Left ventricle myocardium superior (tissue), 1 donor: ENCODE measurements around the gene PROCA1. TPM values are rescaled to one million over a fixed set of nuclear protein-coding genes. Genes with fewer than 3 reads are reported as not detected.

Experiments
- ATAC-seq: fragments of 200-7000 bp; cut with Tn5 transposase; one replicate; pipeline ENCODE4 v1.9.1; 2020; ENCODE audit warnings: mild to moderate bottlenecking, moderate library complexity
- DNase-seq: peaks from one replicate; pipeline ENCODE4 v3.0.0-alpha.2; 2020
- intact Hi-C: fragments of 100-400 bp; cut with micrococcal nuclease; formaldehyde crosslinking; loops from one replicate; pipeline ENCODE4 v1.11.0; 2022
- long read RNA-seq: library from polyadenylated mRNA; unstranded; transcript quantifications from one replicate; pipeline ENCODE4 v2.0.0, GENCODE V29; 2021
- total RNA-seq: library from RNA; stranded (reverse); fragmentation: NEBNext Ultra II Directional; extraction: Animal tissue kit (Norgen Biotek cat#: 25700); gene quantifications from one replicate; pipeline ENCODE4 v1.2.1, GENCODE V29; 2021
- donor health status: DM: no; HTN: yes; CAD: no; lungs with severe emphysema.

PROCA1 gene, protein sequence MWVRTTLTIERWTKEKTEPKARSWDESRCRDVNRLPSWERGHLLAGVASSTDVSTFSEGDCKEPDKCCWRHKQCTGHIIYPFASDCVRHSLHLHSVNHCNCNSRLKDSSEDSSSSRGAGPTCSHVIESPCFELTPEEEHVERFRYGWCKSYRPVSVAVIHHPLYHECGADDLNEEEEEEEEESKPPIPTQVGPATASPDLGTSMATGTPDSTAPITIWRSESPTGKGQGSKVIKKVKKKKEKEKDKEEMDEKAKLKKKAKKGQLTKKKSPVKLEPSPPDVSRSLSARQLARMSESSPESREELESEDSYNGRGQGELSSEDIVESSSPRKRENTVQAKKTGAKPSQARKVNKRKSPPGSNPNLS
- 0.89 TPM for total RNA-seq
- long read RNA-seq: 0 reads

DNA sequence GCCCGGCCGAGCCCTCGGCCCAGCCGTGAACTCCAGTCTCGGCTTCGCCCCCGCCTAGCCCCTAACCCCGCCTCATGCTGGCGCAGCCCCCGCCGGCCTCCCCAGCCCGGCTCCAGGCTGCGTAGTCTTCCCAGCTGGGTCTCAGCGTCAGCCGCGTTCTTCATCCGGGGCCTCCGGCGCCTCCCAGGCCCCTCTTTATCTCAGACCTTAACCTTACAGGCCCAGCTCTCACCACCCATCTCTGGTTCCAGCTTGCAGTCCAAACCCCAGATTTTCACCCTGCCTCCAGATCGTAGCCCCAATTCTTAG lies at the start of gene PROCA1:
TSS of gene PROCA1 (minus strand) at position 166 of the 309 bp plus-strand sequence. CDS start 228 bp downstream, outside the sequence.
- intact Hi-C loops: no loop called here
- peak; percentile 22 for ATAC-seq

GRCh38 chr17:28760601-28761562 lies 49.2 kb upstream of the PROCA1 start:
- DNase-seq (peak; percentile 77), ATAC-seq (peak; percentile 75)
- intact Hi-C loops: no loop called here

More for the DNA sequence above, at the start of gene PROCA1:
- no peak for DNase-seq

DNA sequence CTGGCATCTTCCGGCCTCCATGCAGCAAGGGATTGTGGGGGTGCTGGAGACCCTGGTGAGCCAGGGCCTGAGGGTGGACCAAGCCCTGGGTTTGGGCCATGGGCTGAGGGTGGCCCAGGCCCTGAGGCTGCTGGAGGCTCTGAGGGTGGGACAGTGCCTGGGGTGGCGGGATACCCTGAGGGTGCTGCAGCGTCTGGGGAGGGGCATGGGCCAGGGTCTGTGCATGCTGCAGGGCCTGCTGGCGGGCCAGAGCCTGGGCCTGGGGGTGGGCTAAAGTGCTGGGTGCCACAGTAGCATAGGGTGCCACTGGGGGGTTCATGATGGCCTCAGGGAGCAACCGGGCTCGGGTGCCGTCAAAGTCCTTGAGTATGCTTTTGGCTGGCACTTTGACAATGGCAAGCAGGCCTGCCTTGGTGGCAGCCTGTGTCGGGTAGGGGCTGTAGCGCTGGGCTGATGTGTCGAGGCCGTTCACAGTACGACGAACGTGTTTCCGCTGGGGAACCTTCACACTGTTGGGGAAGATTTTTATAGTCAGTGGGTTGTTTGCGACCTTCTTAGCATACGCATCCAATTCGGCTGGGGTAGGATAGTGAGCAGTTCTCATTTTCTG lies 47.7 kb upstream of the PROCA1 start:
- intact Hi-C loops: no loop called here
- DNase-seq (no peak), ATAC-seq (no peak)

- DNase-seq (no peak), ATAC-seq (no peak)
These were observed 46.9 kb upstream of the PROCA1 start for GRCh38 chr17:28758411-28759121.

GRCh38 chr17:28756049-28756804 lies 44.5 kb upstream of the PROCA1 start:
- DNase-seq (no peak), ATAC-seq (no peak)
- intact Hi-C loops: no loop called here

More at GRCh38 chr17:28758411-28759121, 46.9 kb upstream of the PROCA1 start:
- intact Hi-C loops: no loop called here

DNA sequence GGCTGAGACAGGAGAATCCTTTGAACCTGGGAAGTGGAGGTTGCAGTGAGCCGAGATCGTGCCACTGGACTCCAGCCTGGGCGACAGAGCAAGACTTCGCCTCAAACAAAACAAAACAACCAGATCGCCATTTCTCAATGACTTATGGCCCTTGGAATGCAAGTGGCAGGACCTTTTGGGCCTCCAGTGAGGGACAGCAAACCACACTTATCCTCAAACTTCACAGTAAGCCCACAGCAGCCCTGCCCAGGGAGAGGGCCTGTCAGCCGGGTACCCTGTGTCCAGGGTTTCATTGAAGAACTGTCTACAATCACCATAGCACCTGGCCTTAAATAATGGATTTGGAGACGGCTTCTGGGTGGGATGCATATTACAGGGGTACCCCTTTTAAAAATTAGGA lies 43.8 kb upstream of the PROCA1 start:
- ATAC-seq (no peak), DNase-seq (no peak)
- intact Hi-C loops: no loop called here

- ATAC-seq: no peak
- no peak for DNase-seq
- intact Hi-C loops: loop anchor here (2.0 kb wide), 1 partner anchor 23 kb away; the partner anchor contains the start of gene NEK8
These were observed 40.1 kb upstream of the PROCA1 start for GRCh38 chr17:28751600-28752366.

DNA sequence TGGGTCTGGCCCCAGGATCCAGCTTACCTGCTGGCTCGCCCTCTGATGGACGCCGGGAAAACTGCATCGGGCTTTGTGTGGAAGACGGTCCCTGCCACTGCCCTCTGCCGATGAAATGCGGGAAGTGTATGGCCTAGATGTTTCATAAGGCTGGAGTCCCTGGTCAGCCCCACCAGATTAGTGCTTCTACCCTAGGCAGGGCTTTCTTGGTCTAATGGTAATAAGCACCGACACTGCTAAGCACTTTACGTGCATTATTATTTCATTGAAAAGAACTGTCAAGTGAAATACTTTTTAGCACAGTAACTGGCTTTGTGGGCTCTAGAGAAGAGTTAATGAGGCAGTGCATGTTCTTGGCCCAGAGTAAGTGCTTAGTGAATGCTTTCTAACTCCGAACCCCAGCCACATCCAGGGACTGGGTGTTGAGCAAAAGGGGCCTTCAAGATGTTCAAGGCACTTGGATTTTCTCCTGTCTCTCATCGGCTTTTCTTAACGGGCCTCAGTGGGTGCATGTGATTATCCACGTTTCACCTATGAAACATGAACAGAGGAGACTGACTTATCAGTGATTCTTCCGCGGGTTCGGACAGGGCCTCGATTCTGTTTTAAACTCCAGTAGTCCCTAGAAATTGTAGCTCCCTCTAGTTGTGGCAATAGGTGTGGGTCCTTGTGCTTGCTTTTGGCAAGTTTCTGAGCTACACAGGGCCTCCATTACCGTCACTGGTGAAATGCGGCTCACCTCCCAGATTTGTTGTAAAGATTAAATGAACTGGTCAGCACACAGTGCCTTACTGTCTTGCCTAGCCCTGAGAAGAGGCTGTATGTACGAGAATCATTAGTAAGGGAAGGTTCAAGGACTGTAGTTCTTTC lies 38.7 kb upstream of the PROCA1 start:
- DNase-seq (peak; percentile 95), ATAC-seq (peak; percentile 86)
- intact Hi-C loops: loop anchor here (2.0 kb wide), 1 partner anchor 22 kb away; the partner anchor contains the start of gene NEK8

DNA sequence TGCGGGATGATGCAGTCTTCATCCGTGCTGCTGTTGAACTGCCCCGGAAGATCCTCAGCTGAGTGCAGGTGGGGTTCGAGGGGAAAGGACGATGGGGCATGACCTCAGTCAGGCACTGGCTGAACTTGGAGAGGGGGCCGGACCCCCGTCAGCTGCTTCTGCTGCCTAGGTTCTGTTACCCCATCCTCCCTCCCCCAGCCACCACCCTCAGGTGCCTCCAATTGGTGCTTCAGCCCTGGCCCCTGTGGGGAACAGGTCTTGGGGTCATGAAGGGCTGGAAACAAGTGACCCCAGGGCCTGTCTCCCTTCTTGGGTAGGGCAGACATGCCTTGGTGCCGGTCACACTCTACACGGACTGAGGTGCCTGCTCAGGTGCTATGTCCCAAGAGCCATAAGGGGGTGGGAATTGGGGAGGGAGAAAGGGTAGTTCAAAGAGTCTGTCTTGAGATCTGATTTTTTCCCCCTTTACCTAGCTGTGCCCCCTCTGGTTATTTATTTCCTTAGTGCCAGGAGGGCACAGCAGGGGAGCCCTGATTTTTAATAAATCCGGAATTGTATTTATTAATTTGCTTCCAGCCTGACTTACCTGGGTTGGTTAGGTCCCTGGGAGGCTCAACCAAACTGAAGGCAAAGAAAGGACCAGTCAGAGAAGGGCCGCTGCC lies 38.0 kb upstream of the PROCA1 start:
- DNase-seq: no peak
- ATAC-seq: no peak
- intact Hi-C loops: loop anchor here (2.0 kb wide), 1 partner anchor 21 kb away; the partner anchor contains the start of gene NEK8

GRCh38 chr17:28748852-28749515 lies 37.3 kb upstream of the PROCA1 start:
- intact Hi-C loops: no loop called here
- DNase-seq (no peak), ATAC-seq (no peak)

GRCh38 chr17:28747801-28748750 lies 36.4 kb upstream of the PROCA1 start:
- intact Hi-C loops: no loop called here
- ATAC-seq (no peak), DNase-seq (no peak)

DNA sequence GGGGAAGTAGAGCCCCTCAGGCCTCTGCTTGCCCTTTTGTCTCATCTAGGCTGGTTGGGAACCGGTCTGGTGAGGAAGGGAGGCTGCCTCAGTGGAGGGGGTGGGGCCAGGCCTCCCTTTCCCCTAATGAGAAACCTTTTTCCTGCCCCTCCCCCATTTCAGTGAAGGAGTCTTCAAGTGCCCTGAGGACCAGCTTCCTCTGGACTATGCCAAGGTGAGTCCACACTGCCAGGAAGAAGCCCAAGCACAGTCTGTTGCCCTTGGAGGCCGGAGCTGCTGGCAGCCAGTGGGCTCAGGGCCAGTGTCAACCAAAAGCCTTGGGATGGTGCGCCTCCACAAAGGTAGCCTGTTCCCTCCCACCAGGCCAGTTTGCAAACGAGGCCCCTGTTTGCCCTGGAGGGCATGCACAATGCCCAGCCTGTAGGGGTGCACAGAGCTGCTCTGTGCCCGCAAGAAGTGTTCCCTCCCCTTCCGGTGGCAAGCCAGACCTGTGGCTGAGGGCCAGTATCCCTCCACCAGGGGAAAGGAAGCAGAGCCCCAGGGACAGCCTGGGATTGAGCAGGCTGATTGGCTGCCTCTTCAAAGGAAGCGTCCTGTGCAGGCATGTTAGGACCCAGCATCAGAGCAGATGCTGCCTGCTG lies 35.5 kb upstream of the PROCA1 start:
- intact Hi-C loops: no loop called here
- DNase-seq (no peak), ATAC-seq (no peak)

GRCh38 chr17:28746611-28747050 lies 34.9 kb upstream of the PROCA1 start:
- intact Hi-C loops: no loop called here
- DNase-seq (no peak), ATAC-seq (no peak)
